Measurements from ENCODE around the gene DENND1B. TPM values are rescaled to one million over a fixed set of nuclear protein-coding genes. Genes with fewer than 3 reads are reported as not detected.

The DENND1B gene
- total and polyA plus RNA-seq, 2 experiments from 2014 or later = 3.7 to 18.6 TPM

- H3K27me3 ChIP-seq = no peaks in the 10 kb centered on the region
- no peaks in the 10 kb centered on the region for H3K4me1 ChIP-seq (ENCODE audit: insufficient read depth)
- H2AFZ ChIP-seq = no peak overlapping the region
- TF ChIP-seq EZH2 (IDR thresholded peaks at IDR 0.05; ENCODE audit: borderline replicate concordance) (no peak), EZH2phosphoT487 (IDR thresholded peaks at IDR 0.05; ENCODE audit: low read depth, severe bottlenecking, unreplicated experiment) (no peak)
- no peaks in the 10 kb centered on the region for H3K36me3 ChIP-seq (replicated peaks; ENCODE audit: insufficient read depth, low read depth)
- H4K20me1 ChIP-seq (ENCODE audit: insufficient read depth, poor library complexity, severe bottlenecking) = no peaks in the 10 kb centered on the region
- no peak overlapping the region for H3K27ac ChIP-seq
- DNase-seq (ENCODE audit: low spot score) = no peak
- no peak overlapping the region for H3K4me2 ChIP-seq
- H3K9me3 ChIP-seq (ENCODE audit: low read depth) = no peaks in the 10 kb centered on the region
- H3K4me3 ChIP-seq = no peak overlapping the region
- H3K9me2 ChIP-seq (replicated peaks; ENCODE audit: insufficient read depth) = no peaks in the 10 kb centered on the region
- 78% methylated on average over 5 of the region's 5 CpGs for WGBS (ENCODE audit: low lambda C conversion rate, missing lambda C conversion rate)
- H3K79me2 ChIP-seq = no peaks in the 10 kb centered on the region
Measured at GRCh38 chr1:197807739-197808453, 32.6 kb upstream of the DENND1B start.

- no peak for TF ChIP-seq EZH2phosphoT487 (IDR thresholded peaks at IDR 0.05; ENCODE audit: low read depth, severe bottlenecking, unreplicated experiment)
- TF ChIP-seq CTCF (IDR thresholded peaks at IDR 0.05; ENCODE audit: poor library complexity) = no peak
- TF ChIP-seq EZH2 (IDR thresholded peaks at IDR 0.05; ENCODE audit: borderline replicate concordance) = no peak
- DNase-seq (ENCODE audit: low spot score) = no peak
- no peaks in the 10 kb centered on the region for H3K27me3 ChIP-seq
- H3K27ac ChIP-seq = no peak overlapping the region
- H3K36me3 ChIP-seq (replicated peaks; ENCODE audit: insufficient read depth, low read depth) = no peaks in the 10 kb centered on the region
- H3K9me3 ChIP-seq (ENCODE audit: low read depth) = no peaks in the 10 kb centered on the region
- H4K20me1 ChIP-seq (ENCODE audit: insufficient read depth, poor library complexity, severe bottlenecking) = no peaks in the 10 kb centered on the region
- H3K4me2 ChIP-seq = no peak overlapping the region
- no peak overlapping the region for H3K4me3 ChIP-seq
- 77% methylated on average over 4 of the region's 4 CpGs for WGBS (ENCODE audit: low lambda C conversion rate, missing lambda C conversion rate)
- H2AFZ ChIP-seq = no peak overlapping the region
- no peaks in the 10 kb centered on the region for H3K79me2 ChIP-seq
- no peaks in the 10 kb centered on the region for H3K4me1 ChIP-seq (ENCODE audit: insufficient read depth)
- no peaks in the 10 kb centered on the region for H3K9me2 ChIP-seq (replicated peaks; ENCODE audit: insufficient read depth)
Measured at GRCh38 chr1:197807216-197807615, 31.9 kb upstream of the DENND1B start.

- H3K9me2 ChIP-seq (replicated peaks; ENCODE audit: insufficient read depth) = no peaks in the 10 kb centered on the region
- no peaks in the 10 kb centered on the region for H3K9me3 ChIP-seq (ENCODE audit: low read depth)
- no peaks in the 10 kb centered on the region for H3K27me3 ChIP-seq
- no peak overlapping the region for H3K4me3 ChIP-seq
- no peaks in the 10 kb centered on the region for H4K20me1 ChIP-seq (ENCODE audit: insufficient read depth, poor library complexity, severe bottlenecking)
- H3K79me2 ChIP-seq = no peaks in the 10 kb centered on the region
- DNase-seq (ENCODE audit: low spot score) = no peak
- no peak overlapping the region for H2AFZ ChIP-seq
- WGBS (ENCODE audit: low lambda C conversion rate, missing lambda C conversion rate) = 94% methylated on average over 1 of the region's 1 CpG
- TF ChIP-seq EZH2 (IDR thresholded peaks at IDR 0.05; ENCODE audit: borderline replicate concordance) = no peak
- no peak for TF ChIP-seq EZH2phosphoT487 (IDR thresholded peaks at IDR 0.05; ENCODE audit: low read depth, severe bottlenecking, unreplicated experiment)
- no peak for TF ChIP-seq CTCF (IDR thresholded peaks at IDR 0.05; ENCODE audit: poor library complexity)
- H3K36me3 ChIP-seq (replicated peaks; ENCODE audit: insufficient read depth, low read depth) = no peaks in the 10 kb centered on the region
- no peaks in the 10 kb centered on the region for H3K4me1 ChIP-seq (ENCODE audit: insufficient read depth)
- no peak overlapping the region for H3K27ac ChIP-seq
- H3K4me2 ChIP-seq = no peak overlapping the region
Measured at GRCh38 chr1:197806718-197807117, 31.4 kb upstream of the DENND1B start.

GRCh38 chr1:197801684-197802083 is 26.4 kb upstream of the DENND1B start:
- Histone ChIP-seq H3K27ac (no peak overlapping the region), H3K36me3 (replicated peaks; ENCODE audit: insufficient read depth, low read depth) (no peaks in the 10 kb centered on the region), H4K20me1 (ENCODE audit: insufficient read depth, poor library complexity, severe bottlenecking) (no peaks in the 10 kb centered on the region), H3K4me1 (ENCODE audit: insufficient read depth) (no peaks in the 10 kb centered on the region), H3K27me3 (no peaks in the 10 kb centered on the region), H2AFZ (no peak overlapping the region), H3K79me2 (no peaks in the 10 kb centered on the region), H3K9me3 (ENCODE audit: low read depth) (no peaks in the 10 kb centered on the region), H3K9me2 (replicated peaks; ENCODE audit: insufficient read depth) (no peaks in the 10 kb centered on the region), H3K4me3 (no peak overlapping the region), H3K4me2 (no peak overlapping the region)
- no peak for DNase-seq (ENCODE audit: low spot score)
- 95% methylated on average over 4 of the region's 4 CpGs for WGBS (ENCODE audit: low lambda C conversion rate, missing lambda C conversion rate)
- TF ChIP-seq EZH2 (IDR thresholded peaks at IDR 0.05; ENCODE audit: borderline replicate concordance) (no peak), CTCF (IDR thresholded peaks at IDR 0.05; ENCODE audit: poor library complexity) (no peak), EZH2phosphoT487 (IDR thresholded peaks at IDR 0.05; ENCODE audit: low read depth, severe bottlenecking, unreplicated experiment) (no peak)
